K562 (cell line): Measurements from ENCODE around the gene JPH2. TPM values are rescaled to one million over a fixed set of nuclear protein-coding genes. Genes with fewer than 3 reads are reported as not detected.

Experiments used
- ATAC-seq: fragments of 200-7000 bp; cut with Tn5 transposase; 3 replicates; pipeline ENCODE4 v1.9.1; 2020; ENCODE audit warnings: moderate library complexity
- BruUV-seq: library from RNA; stranded (reverse); fragments of 400-500 nt; replicated peaks from 2 replicates; lab custom pipeline; 2021; lab: Mats Ljungman, UMichigan
- CTCF ChIA-PET: fragments of 300-600 bp; formaldehyde crosslinking; extraction: SDS; loops from one replicate; lab custom pipeline; 2021; ENCODE audit warnings: low intra/inter-chr PET ratio; lab: Yijun Ruan, JAX
- POLR2A ChIA-PET: fragments of 300-600, 350-650 bp; sonication (Branson Sonifier 250); formaldehyde crosslinking; extraction: SDS; loops from one replicate; lab custom pipeline; 2021; ENCODE audit warnings: antibody characterized with exemption, inconsistent platforms; lab: Yijun Ruan, JAX
- DNase-seq, 4 experiments: peaks; one replicate each; pipeline versions ENCODE4 v3.0.0 to v3.0.0-alpha.2; 2011 to 2018; ENCODE audit warnings: low spot score in 3 of 4, mixed read lengths in 3 of 4; ENCODE audit errors: extremely low read depth in 1 of 4
- FAIRE-seq: peaks from 2 replicates; lab custom pipeline; 2011; peaks lifted over from hg19 to GRCh38; lab: Jason Lieb, UNC
- H2AFZ ChIP-seq: 2 replicates; pipeline ENCODE4 v1.6.0; 2011; ENCODE audit warnings: low read depth, low read length, control low read depth, inconsistent platforms
- H3K27ac ChIP-seq: fragments of 200-600 bp; 3 replicates; pipeline ENCODE4 v1.8.0; 2011; ENCODE audit warnings: low read depth, mild to moderate bottlenecking, control low read depth, inconsistent platforms, low read length, moderate library complexity, mixed read lengths; ENCODE audit errors: extremely low read depth
- H3K27me3 ChIP-seq, 2 experiments: fragments of 300-600 bp in 1 of 2; 2 replicates in 1 of 2; 3 replicates in 1 of 2; pipeline versions ENCODE4 v1.6.0 to v1.8.0; 2011; ENCODE audit warnings: inconsistent platforms in 2 of 2, low read length in 2 of 2, mild to moderate bottlenecking in 1 of 2, mixed read lengths in 1 of 2, moderate library complexity in 1 of 2; ENCODE audit not compliant: control insufficient read depth in 2 of 2, insufficient read depth in 2 of 2
- H3K36me3 ChIP-seq: fragments of 300-600 bp; 3 replicates; pipeline ENCODE4 v1.8.0; 2011; ENCODE audit warnings: mild to moderate bottlenecking, low read length, inconsistent platforms; ENCODE audit not compliant: control insufficient read depth, insufficient read depth
- H3K4me1 ChIP-seq, 2 experiments: fragments of 200-600 bp in 1 of 2; replicated peaks in 1 of 2; 2 replicates in 1 of 2; 3 replicates in 1 of 2; pipeline versions ENCODE4 v1.5.1 to v1.8.0; 2011; ENCODE audit warnings: inconsistent platforms in 2 of 2, low read length in 2 of 2, mild to moderate bottlenecking in 1 of 2, mixed read lengths in 1 of 2, moderate library complexity in 1 of 2; ENCODE audit not compliant: control insufficient read depth in 2 of 2, insufficient read depth in 2 of 2
- H3K4me2 ChIP-seq: 2 replicates; pipeline ENCODE4 v1.6.1; 2011; ENCODE audit warnings: low read length, control low read depth, inconsistent platforms, mixed read lengths; ENCODE audit not compliant: insufficient read depth
- H3K4me3 ChIP-seq: fragments of 200-600 bp; sonication (generic), shearing (Covaris generic); 2 replicates; pipeline ENCODE4 v1.5.1; 2016; ENCODE audit warnings: control low read depth, inconsistent platforms
- H3K79me2 ChIP-seq: fragments of 200-600 bp; 3 replicates; pipeline ENCODE4 v1.8.0; 2011; ENCODE audit warnings: low read length, inconsistent platforms; ENCODE audit not compliant: control insufficient read depth, insufficient read depth
- H3K9ac ChIP-seq, 2 experiments: 2 replicates each; pipeline versions ENCODE4 v1.6.0 to v1.6.1; 2011; ENCODE audit warnings: low read depth in 2 of 2, low read length in 2 of 2, control low read depth in 1 of 2, inconsistent platforms in 1 of 2, mild to moderate bottlenecking in 1 of 2, mixed read lengths in 1 of 2; ENCODE audit not compliant: insufficient read depth in 1 of 2
- H3K9me1 ChIP-seq: one replicate; pipeline ENCODE4 v1.6.0; 2011; ENCODE audit warnings: inconsistent platforms, mild to moderate bottlenecking, low read length, moderate library complexity; ENCODE audit not compliant: control insufficient read depth, insufficient read depth
- H3K9me3 ChIP-seq: replicated peaks from 2 replicates; pipeline ENCODE4 v1.5.1; 2011; ENCODE audit warnings: low read depth, low read length, inconsistent platforms; ENCODE audit not compliant: control insufficient read depth, insufficient read depth
- H4K20me1 ChIP-seq: replicated peaks from 2 replicates; pipeline ENCODE4 v1.6.1; 2011; ENCODE audit warnings: low read length, inconsistent platforms, mixed read lengths; ENCODE audit not compliant: control insufficient read depth, insufficient read depth
- CREM ChIP-seq: IDR thresholded peaks from 2 replicates; pipeline ENCODE4 v1.6.1; 2014; ENCODE audit warnings: antibody characterized with exemption, low read depth
- HEY1 ChIP-seq: fragments of 250-450 bp; sonication (Bioruptor Pico); IDR thresholded peaks from 2 replicates; pipeline ENCODE4 v1.5.0; 2020; ENCODE audit warnings: mild to moderate bottlenecking, moderate library complexity, borderline replicate concordance
- NCOA6 ChIP-seq: fragments of 450-650 bp; IDR thresholded peaks from 2 replicates; pipeline ENCODE4 v1.6.1; 2017; ENCODE audit warnings: mild to moderate bottlenecking
- U2AF2 ChIP-seq: fragments of 200-400 bp; formaldehyde crosslinking; optimal IDR thresholded peaks from 2 replicates; pipeline ENCODE3; 2017; ENCODE audit warnings: low read depth, mild to moderate bottlenecking, low read length
- XRCC4 ChIP-seq: IDR thresholded peaks from one replicate; pipeline ENCODE4 v1.6.1; 2011; ENCODE audit not compliant: insufficient read depth, insufficient read length; ENCODE audit errors: extremely low read depth
- ZNF311 ChIP-seq: fragments of 250-450 bp; sonication (Bioruptor Pico); IDR thresholded peaks from 2 replicates; pipeline ENCODE4 v1.4.0; 2020; ENCODE audit warnings: mild to moderate bottlenecking, moderate library complexity
- ZNF780A ChIP-seq: fragments of 250-450 bp; sonication (Bioruptor Pico); IDR thresholded peaks from 2 replicates; pipeline ENCODE4 v1.5.0; 2021; ENCODE audit warnings: mild to moderate bottlenecking
- WGBS: fragments of 100-300 bp; shearing (Covaris generic); methylation state at CpG from one replicate; pipeline ENCODE4 v1.1.6; 2016; ENCODE audit warnings: low coverage, mixed read lengths; ENCODE audit not compliant: insufficient coverage; ENCODE audit errors: missing lambda C conversion rate; 5-methylcytosine and 5-hydroxymethylcytosine counted together
- in situ Hi-C: fragments of 300-500 bp; cut with MboI; formaldehyde crosslinking; loops from 4 replicates; pipeline ENCODE4 v1.15.0; 2018; ENCODE audit warnings: inconsistent platforms, mixed read lengths
- intact Hi-C: fragments of 100-400 bp; cut with micrococcal nuclease; formaldehyde crosslinking; loops from 2 replicates; pipeline ENCODE4 v1.14.2; 2022
- polyA plus RNA-seq, 8 experiments: library from polyadenylated mRNA; depleted of rRNA in 4 of 8; stranded (reverse) in 5 of 8; unstranded in 3 of 8; fragments of >200 nt; fragmentation: Nextera tagmentation in 2 of 8; fragmentation: Illumina TruSeq in 1 of 8; extraction: Ambion mirVana in 2 of 8; extraction: Trizol in 1 of 8; gene quantifications; 2 replicates each; pipeline versions ENCODE4 v1.2.1 to v1.2.3, GENCODE V29; 2011 to 2014; ENCODE audit warnings: inconsistent platforms in 1 of 8, missing spikeins in 1 of 8
- total RNA-seq, 7 experiments: library from RNA; depleted of rRNA in 6 of 7; stranded (reverse); fragments of >200 nt in 6 of 7; fragmentation: Illumina TruSeq in 2 of 7; extraction: Trizol in 2 of 7; gene quantifications; 2 replicates each; pipeline versions ENCODE4 v1.2.1 to v1.2.3, GENCODE V29; 2011 to 2021; ENCODE audit warnings: low replicate concordance in 1 of 7
- TF ChIP-seq, protein P1 (sequence below), 2 experiments: fragments of 450-650 bp in 1 of 2; IDR thresholded peaks; 2 replicates each; pipeline ENCODE4 v1.6.1; 2011 to 2017; ENCODE audit warnings: low read depth in 2 of 2, antibody characterized with exemption in 1 of 2, borderline replicate concordance in 1 of 2, low read length in 1 of 2, mild to moderate bottlenecking in 1 of 2, mixed read lengths in 1 of 2; ENCODE audit not compliant: control insufficient read depth in 1 of 2

The JPH2 gene
- total and polyA plus RNA-seq, 9 of the 15 experiments (the other 6 are each of a cell fraction or from before 2014, with no cell fraction given) = not detected

DNA sequence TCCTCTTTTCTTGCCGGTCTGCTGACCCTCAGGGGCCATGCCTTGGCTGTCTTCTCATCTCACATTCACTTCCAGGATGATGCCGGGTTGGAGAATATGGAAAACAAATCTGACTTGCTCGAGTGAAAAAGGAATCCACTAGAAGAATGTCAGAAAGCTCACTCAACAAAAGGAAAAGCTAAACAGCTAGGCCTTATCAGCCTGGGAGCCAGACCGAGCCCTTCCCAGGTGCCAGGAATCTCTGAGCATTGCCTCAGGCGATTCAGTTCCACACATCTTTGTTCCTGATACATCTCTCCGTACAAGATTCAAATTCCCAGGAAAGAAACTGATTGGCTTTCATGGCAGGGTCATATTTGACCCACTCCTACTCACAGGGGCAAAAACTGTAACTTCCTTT is 32.8 kb upstream of the JPH2 start:
- H2AFZ ChIP-seq = no peak overlapping the region
- POLR2A ChIA-PET = no interaction called here
- intact Hi-C loops (loop anchor here (5.0 kb wide), 2 partner anchors 393 to 513 kb away; no protein-coding TSS in a partner anchor), in situ Hi-C loops (loop anchor here (5.0 to 10.0 kb wide), 3 partner anchors 93 to 385 kb away; partner anchors contain the start of gene FITM2)
- H4K20me1 ChIP-seq = peaks cover 13% of the 10 kb centered on the region
- H3K4me3 ChIP-seq = no peak overlapping the region
- FAIRE-seq = no peak
- H3K79me2 ChIP-seq = no peaks in the 10 kb centered on the region
- H3K4me1 ChIP-seq = peaks cover 4 to 14% of the 10 kb centered on the region in 2 experiments; a peak in 4 of 5 replicates
- no peaks in the 10 kb centered on the region for H3K9me3 ChIP-seq
- no peaks in the 10 kb centered on the region for H3K36me3 ChIP-seq
- BruUV-seq = no TSS peak
- no peak overlapping the region for H3K9ac ChIP-seq
- ATAC-seq = no peak
- no peak for TF ChIP-seq U2AF2
- no peak for TF ChIP-seq HEY1 (CRISPR knock-in tag)
- TF ChIP-seq, protein P1, sequence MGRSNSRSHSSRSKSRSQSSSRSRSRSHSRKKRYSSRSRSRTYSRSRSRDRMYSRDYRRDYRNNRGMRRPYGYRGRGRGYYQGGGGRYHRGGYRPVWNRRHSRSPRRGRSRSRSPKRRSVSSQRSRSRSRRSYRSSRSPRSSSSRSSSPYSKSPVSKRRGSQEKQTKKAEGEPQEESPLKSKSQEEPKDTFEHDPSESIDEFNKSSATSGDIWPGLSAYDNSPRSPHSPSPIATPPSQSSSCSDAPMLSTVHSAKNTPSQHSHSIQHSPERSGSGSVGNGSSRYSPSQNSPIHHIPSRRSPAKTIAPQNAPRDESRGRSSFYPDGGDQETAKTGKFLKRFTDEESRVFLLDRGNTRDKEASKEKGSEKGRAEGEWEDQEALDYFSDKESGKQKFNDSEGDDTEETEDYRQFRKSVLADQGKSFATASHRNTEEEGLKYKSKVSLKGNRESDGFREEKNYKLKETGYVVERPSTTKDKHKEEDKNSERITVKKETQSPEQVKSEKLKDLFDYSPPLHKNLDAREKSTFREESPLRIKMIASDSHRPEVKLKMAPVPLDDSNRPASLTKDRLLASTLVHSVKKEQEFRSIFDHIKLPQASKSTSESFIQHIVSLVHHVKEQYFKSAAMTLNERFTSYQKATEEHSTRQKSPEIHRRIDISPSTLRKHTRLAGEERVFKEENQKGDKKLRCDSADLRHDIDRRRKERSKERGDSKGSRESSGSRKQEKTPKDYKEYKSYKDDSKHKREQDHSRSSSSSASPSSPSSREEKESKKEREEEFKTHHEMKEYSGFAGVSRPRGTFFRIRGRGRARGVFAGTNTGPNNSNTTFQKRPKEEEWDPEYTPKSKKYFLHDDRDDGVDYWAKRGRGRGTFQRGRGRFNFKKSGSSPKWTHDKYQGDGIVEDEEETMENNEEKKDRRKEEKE (IDR thresholded peaks at IDR 0.05; ENCODE audit: borderline replicate concordance in 1 of 2, control insufficient read depth in 1 of 2, low read depth in 2 of 2, low read length in 1 of 2) = no peak
- TF ChIP-seq ZNF311 (CRISPR knock-in tag) = no peak
- TF ChIP-seq NCOA6 = no peak
- TF ChIP-seq ZNF780A (CRISPR knock-in tag) = no peak
- no peak for TF ChIP-seq XRCC4
- no peak for TF ChIP-seq CREM
- CTCF ChIA-PET = interaction anchor here (6.3 kb wide), 1 partner anchor 167 kb away, joined by 79 read pairs; no protein-coding TSS in a partner anchor
- no peak overlapping the region for H3K4me2 ChIP-seq
- no peak overlapping the region for H3K27ac ChIP-seq
- no peaks in the 10 kb centered on the region for H3K9me1 ChIP-seq
- 4% methylated on average over 6 of the region's 6 CpGs for WGBS
- H3K27me3 ChIP-seq = peaks cover 2 to 12% of the 10 kb centered on the region in 2 experiments; a peak in 3 of 5 replicates
- DNase-seq = no peak
